ENCODE results near the gene FCN1.

The FCN1 gene

GRCh38 chr9:134897584-134898170 is 20.0 kb downstream of the FCN1 start:
- DNase-seq: no peak
- no peak overlapping the region for H3K27ac ChIP-seq
- H3K9me3 ChIP-seq: peaks cover 0 to 7% (median 0%) of the 10 kb centered on the region in 3 donors
- H3K36me3 ChIP-seq: no peaks in the 10 kb centered on the region
- H3K4me3 ChIP-seq: no peak overlapping the region
- peaks cover 0 to 12% (median 5%) of the 10 kb centered on the region in 4 donors for H3K4me1 ChIP-seq
- H3K27me3 ChIP-seq: peaks cover 0 to 13% of the 10 kb centered on the region in 2 donors
- no peak for TF ChIP-seq CTCF (IDR thresholded peaks at IDR 0.05)
- intact Hi-C loops (cut with DNase I; ENCODE audit: low total_unique reads): no loop called here

DNA sequence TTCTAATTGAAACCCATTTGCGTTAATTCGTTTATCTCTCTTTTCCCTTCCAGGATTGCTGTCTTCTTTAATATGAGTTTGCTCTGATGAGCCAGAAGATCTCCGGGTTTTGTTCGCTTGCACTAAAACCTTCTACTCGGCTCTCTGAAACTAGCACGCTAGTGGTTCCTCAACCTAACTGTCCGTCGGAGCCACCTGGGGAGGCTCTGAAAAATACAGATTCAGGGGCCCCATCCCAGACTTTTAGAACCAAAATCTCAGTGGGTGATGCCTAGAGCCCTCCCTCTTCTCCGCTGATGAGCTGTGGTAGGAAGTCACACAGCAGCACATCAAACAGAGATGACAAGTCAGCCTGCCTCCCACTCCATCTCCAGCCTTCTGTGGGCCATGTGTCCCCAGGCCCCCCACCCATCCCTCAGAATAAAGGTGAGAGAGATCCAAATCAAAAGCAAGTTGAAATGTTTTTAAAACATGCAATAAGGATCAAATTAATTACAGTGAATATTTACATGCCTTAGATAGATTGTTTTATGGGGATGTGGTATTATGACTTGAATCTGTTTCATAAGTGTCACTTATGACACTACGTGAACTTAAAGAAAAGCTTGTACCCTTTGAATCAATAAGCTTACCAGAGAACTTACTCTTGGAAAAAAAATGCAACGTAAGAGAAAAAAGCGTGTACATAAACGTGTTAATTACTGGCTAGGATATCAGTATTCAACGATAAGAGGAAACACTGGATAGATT is 20.7 kb downstream of the FCN1 start:
- intact Hi-C loops (cut with DNase I; ENCODE audit: low total_unique reads): no loop called here

DNA sequence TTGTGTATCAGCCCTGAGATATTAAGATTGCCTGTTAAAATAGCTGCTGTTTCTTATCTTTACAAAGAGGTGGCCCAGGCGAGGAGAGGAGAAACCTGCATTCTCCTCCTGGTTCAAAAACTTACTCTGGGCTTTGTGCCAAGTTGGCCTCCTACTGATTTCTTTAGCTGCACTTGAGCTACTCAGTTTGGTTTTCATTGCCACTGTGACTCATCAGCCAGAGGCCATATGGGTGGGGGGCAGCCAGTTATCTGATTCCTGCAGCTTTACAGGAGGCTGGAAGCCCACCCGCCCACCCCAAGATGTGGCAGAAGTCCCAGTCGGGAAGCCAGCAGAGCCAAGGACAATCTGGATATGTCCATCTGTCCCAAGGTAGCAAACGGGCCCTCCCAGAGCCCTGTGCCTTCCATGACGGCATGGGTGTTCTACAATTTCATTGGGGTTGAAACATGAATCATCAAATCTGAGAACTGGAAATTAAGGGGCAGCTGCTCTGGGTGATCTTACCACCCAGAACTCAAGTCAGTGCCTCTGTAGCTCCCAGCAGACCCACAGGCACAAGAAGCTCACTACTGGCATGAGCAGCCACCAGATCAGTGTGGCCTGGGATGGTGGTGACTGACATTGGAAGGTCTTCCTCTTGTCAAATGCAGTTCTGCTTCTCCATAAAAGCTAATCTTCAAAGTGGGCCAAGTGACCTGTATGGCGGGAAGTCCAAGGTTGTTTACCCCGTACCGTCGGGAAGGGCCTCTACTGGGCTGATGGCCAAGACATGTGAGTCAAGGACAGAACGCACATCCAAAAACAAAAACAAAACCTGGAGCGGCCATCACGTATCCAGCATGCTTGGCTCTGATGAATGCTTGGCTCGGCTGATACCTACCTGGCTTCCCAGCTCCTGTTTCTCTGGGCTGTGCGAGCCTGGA is 21.5 kb downstream of the FCN1 start:
- Histone ChIP-seq H3K36me3 (no peaks in the 10 kb centered on the region), H3K27me3 (peaks cover 0 to 11% of the 10 kb centered on the region in 2 donors), H3K4me3 (no peak overlapping the region), H3K9me3 (peaks cover 0 to 7% (median 0%) of the 10 kb centered on the region in 3 donors), H3K4me1 (peaks cover 0 to 12% (median 5%) of the 10 kb centered on the region in 4 donors), H3K27ac (no peak overlapping the region)
- DNase-seq: peak; percentile 51 to 63
- no peak for TF ChIP-seq CTCF (IDR thresholded peaks at IDR 0.05)
- intact Hi-C loops (cut with DNase I; ENCODE audit: low total_unique reads): no loop called here

More for the DNA sequence above, 20.7 kb downstream of the FCN1 start:
- no peak overlapping the region for H3K4me3 ChIP-seq
- H3K27ac ChIP-seq: no peak overlapping the region
- no peak for TF ChIP-seq CTCF (IDR thresholded peaks at IDR 0.05)
- peaks cover 0 to 7% (median 0%) of the 10 kb centered on the region in 3 donors for H3K9me3 ChIP-seq
- H3K4me1 ChIP-seq: peaks cover 0 to 12% (median 5%) of the 10 kb centered on the region in 4 donors
- H3K27me3 ChIP-seq: peaks cover 0 to 11% of the 10 kb centered on the region in 2 donors
- no peak for DNase-seq
- H3K36me3 ChIP-seq: no peaks in the 10 kb centered on the region

DNA sequence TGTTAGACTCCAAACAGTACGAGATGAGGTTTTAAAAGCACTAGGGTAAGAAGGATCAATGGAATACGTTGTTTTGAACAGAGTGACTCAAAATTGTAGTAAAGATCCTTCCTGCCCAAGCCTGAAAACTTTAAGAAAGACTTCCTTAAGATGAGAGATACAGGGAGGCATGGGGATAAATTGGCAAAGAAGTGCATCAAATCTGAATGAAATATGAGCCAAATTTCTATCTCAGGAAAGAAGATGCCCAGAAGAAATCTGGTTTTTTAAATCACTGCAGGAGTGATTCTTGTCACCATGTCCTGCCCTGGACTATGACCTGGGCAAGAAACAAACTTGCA is 22.2 kb downstream of the FCN1 start:
- H3K4me1 ChIP-seq: peaks cover 0 to 12% (median 5%) of the 10 kb centered on the region in 4 donors
- no peaks in the 10 kb centered on the region for H3K36me3 ChIP-seq
- no peak overlapping the region for H3K27ac ChIP-seq
- DNase-seq: no peak
- no peak overlapping the region for H3K4me3 ChIP-seq
- intact Hi-C loops (cut with DNase I; ENCODE audit: low total_unique reads): no loop called here
- H3K27me3 ChIP-seq: peaks cover 0 to 11% of the 10 kb centered on the region in 2 donors
- peaks cover 0 to 7% (median 0%) of the 10 kb centered on the region in 3 donors for H3K9me3 ChIP-seq
- no peak for TF ChIP-seq CTCF (IDR thresholded peaks at IDR 0.05)

DNA sequence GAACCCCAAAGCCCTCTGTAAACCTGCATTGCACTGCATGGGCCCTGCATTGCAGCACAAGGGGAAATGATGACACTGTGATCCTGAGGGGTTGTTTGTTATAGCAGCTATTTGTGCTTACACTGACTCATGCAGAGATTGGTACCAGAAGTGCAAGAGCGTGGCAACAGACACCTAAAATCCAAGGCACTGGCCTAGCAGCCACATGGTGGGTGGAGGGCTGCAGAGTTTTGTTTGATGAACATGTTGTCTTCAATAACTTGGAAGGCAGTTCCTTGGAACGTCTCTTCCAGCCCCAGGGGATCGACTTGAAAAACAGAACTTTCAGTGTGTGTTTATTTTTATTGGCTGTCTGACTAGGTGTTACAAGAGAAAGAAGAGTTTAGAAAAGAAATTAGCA is 22.6 kb downstream of the FCN1 start:
- peaks cover 0 to 7% (median 0%) of the 10 kb centered on the region in 3 donors for H3K9me3 ChIP-seq
- peaks cover 0 to 11% of the 10 kb centered on the region in 2 donors for H3K27me3 ChIP-seq
- H3K36me3 ChIP-seq: no peaks in the 10 kb centered on the region
- intact Hi-C loops (cut with DNase I; ENCODE audit: low total_unique reads): no loop called here
- peak; percentile 36 to 51 for DNase-seq
- peaks cover 0 to 12% (median 5%) of the 10 kb centered on the region in 4 donors for H3K4me1 ChIP-seq
- H3K27ac ChIP-seq: no peak overlapping the region
- no peak for TF ChIP-seq CTCF (IDR thresholded peaks at IDR 0.05)
- no peak overlapping the region for H3K4me3 ChIP-seq

All from tibial artery (tissue), 4 donors.